NCI-H82 treated with DMSO at 0.1 percent for 48 hours (cell line): ENCODE results near the gene CTSG.
"Not testable (repeated sequence)": the region's sequence is repeated elsewhere in the genome, so short reads cannot be mapped to it uniquely, and the experiment has no call there.

Experiments
- DNase-seq: peaks from one replicate; lab custom pipeline; 2025; ENCODE audit not compliant: unreplicated experiment; lab: John Stamatoyannopoulos, UW

CTSG gene

GRCh38 chr14:24549064-24549463, 27.0 kb downstream of the CTSG start:
- not testable (repeated sequence) for DNase-seq

GRCh38 chr14:24542346-24542936, 33.6 kb downstream of the CTSG start:
- no peak for DNase-seq

GRCh38 chr14:24535737-24536136, 40.3 kb downstream of the CTSG start:
- no peak for DNase-seq

GRCh38 chr14:24534286-24534685, 41.8 kb downstream of the CTSG start:
- DNase-seq = no peak

GRCh38 chr14:24525877-24526620, 50.0 kb downstream of the CTSG start:
- not testable (repeated sequence) for DNase-seq
